SK-N-MC (cell line): ENCODE results near the gene SLC12A9.

Source experiments
- EZH2 ChIP-seq: fragments of 200-600 bp; sonication (generic); IDR thresholded peaks from one replicate; pipeline ENCODE4 v1.6.1; 2017; ENCODE audit warnings: antibody characterized with exemption
- POLR2AphosphoS5 ChIP-seq: IDR thresholded peaks from 2 replicates; pipeline ENCODE4 v1.6.1; 2012; ENCODE audit warnings: mild to moderate bottlenecking, low read depth, low read length, borderline replicate concordance

- TF ChIP-seq POLR2AphosphoS5 (no peak), EZH2 (no peak)
Measured at GRCh38 chr7:100896732-100897608, 44.5 kb downstream of the SLC12A9 start.
